Heart left ventricle (tissue), 16 donors: Measurements from ENCODE around the gene HTATSF1. TPM values are rescaled to one million over a fixed set of nuclear protein-coding genes. Genes with fewer than 3 reads are reported as not detected.

Source experiments
- ATAC-seq, 4 donors: fragments of 200-7000 bp; cut with Tn5 transposase; one replicate each; pipeline ENCODE4 v1.9.1; 2020 to 2022; ENCODE audit warnings: moderate library complexity in 4 of 4, mild to moderate bottlenecking in 3 of 4, moderate number of reproducible peaks in 1 of 4
- DNase-seq, 5 donors: peaks; one replicate each; pipeline ENCODE4 v3.0.0-alpha.2; 2020
- H3K27ac ChIP-seq, 12 donors: fragments of 200-600 bp; sonication (generic) in 4 of 12; one replicate each; pipeline versions ENCODE4 v1.5.0 to v1.8.0; 2016 to 2022; ENCODE audit warnings: mild to moderate bottlenecking in 2 of 12
- H3K27me3 ChIP-seq, 9 donors: fragments of 200-600 bp; sonication (generic) in 2 of 9; one replicate each; pipeline versions ENCODE4 v1.5.1 to v1.8.0; 2016 to 2022; ENCODE audit warnings: mild to moderate bottlenecking in 3 of 9
- H3K36me3 ChIP-seq, 9 donors: fragments of 200-600 bp; sonication (generic) in 2 of 9; one replicate each; pipeline versions ENCODE4 v1.5.0 to v1.8.0; 2018 to 2022; ENCODE audit warnings: mild to moderate bottlenecking in 2 of 9
- H3K4me1 ChIP-seq, 12 donors: fragments of 200-600 bp; sonication (generic) in 4 of 12; one replicate each; pipeline versions ENCODE4 v1.5.0 to v1.8.0; 2016 to 2022; ENCODE audit warnings: mild to moderate bottlenecking in 3 of 12
- H3K4me3 ChIP-seq, 12 donors: fragments of 200-600 bp; sonication (generic) in 4 of 12; one replicate each; pipeline versions ENCODE4 v1.5.0 to v1.8.0; 2017 to 2022; ENCODE audit warnings: mild to moderate bottlenecking in 9 of 12, moderate library complexity in 4 of 12
- H3K9me3 ChIP-seq, 12 donors: fragments of 200-600 bp; sonication (generic) in 4 of 12; one replicate each; pipeline versions ENCODE4 v1.5.0 to v1.8.0; 2016 to 2022; ENCODE audit warnings: mild to moderate bottlenecking in 1 of 12
- CTCF ChIP-seq, 12 donors: fragments of 200-600 bp; sonication (generic) in 4 of 12; IDR thresholded peaks; one replicate each; pipeline versions ENCODE4 v1.5.0 to v1.8.0; 2018 to 2022; ENCODE audit warnings: antibody characterized with exemption in 12 of 12, mild to moderate bottlenecking in 5 of 12
- POLR2A ChIP-seq, 2 donors: fragments of 450-650 bp; IDR thresholded peaks; one replicate each; pipeline ENCODE4 v1.6.1; 2017; ENCODE audit warnings: antibody characterized with exemption in 2 of 2, mild to moderate bottlenecking in 2 of 2, moderate library complexity in 2 of 2
- WGBS, 4 donors: extraction: QIAGEN DNeasy Blood & Tissue Kit in 2 of 4; methylation state at CpG; one replicate each; pipeline versions ENCODE4 v1.1.5 to v1.1.7; 2013 to 2018; 5-methylcytosine and 5-hydroxymethylcytosine counted together
- intact Hi-C, 10 donors: fragments of 100-400 bp; cut with DNase I; formaldehyde crosslinking; loops; one replicate each; pipeline versions ENCODE4 v1.11.1 to v1.14.2; 2022
- polyA plus RNA-seq, 2 donors: library from polyadenylated mRNA; stranded (reverse); fragments of 200-250 nt; gene quantifications; one replicate each; pipeline ENCODE4 v1.2.3, GENCODE V29; 2013
- total RNA-seq, 9 donors: library from RNA; depleted of rRNA in 2 of 9; stranded (reverse); fragments of >200 nt in 2 of 9; fragmentation: NEBNext Ultra II Directional in 3 of 9; extraction: Animal tissue kit (Norgen Biotek cat#: 25700) in 3 of 9; gene quantifications; one replicate each; pipeline versions ENCODE4 v1.1.0 to v1.2.4, GENCODE V29; 2016 to 2023
- donor health status: ischemic (EF 13 %, LVEDD 7.1; RV severe dilation, severe dysfunction).
- donor health status: healthy with polysubstance abuse.
- donor health status: DM: no; HTN: yes; CAD: no.
- donor health status: DM: no; HTN: no; CAD: no.
- donor health status: ischemic (EF 25% LVEDD 6.9; RV normal size, moderate dysfunction).
- donor health status: ischemic (EF 25% LVEDD 5.7; RV mildly dilated, moderate dysfunction).
- donor health status: healthy.
- donor health status: DM: yes; HTN: yes; CAD: no.
- donor health status: ischemic (EF 35%, LVEDD 5.7; RV mildly dilated, moderate dysfunction).
- donor health status: nonischemic (EF 11% LVEDD 7.7; RV severe dilation, severe dysfunction).
- donor health status: DM: yes; HTN: yes; CAD: no.
- donor health status: PGD.
- donor health status: ischemic (EF 29% LVEDD 5.4; RV normal size, mild dysfunction).
- donor health status: nonischemic (EF 23%, LVEDD 6.1; RV moderate dilation, normal function).

The HTATSF1 gene
- total and polyA plus RNA-seq, 11 donors, result 49.8 to 83.0 (median 63.2) TPM

DNA sequence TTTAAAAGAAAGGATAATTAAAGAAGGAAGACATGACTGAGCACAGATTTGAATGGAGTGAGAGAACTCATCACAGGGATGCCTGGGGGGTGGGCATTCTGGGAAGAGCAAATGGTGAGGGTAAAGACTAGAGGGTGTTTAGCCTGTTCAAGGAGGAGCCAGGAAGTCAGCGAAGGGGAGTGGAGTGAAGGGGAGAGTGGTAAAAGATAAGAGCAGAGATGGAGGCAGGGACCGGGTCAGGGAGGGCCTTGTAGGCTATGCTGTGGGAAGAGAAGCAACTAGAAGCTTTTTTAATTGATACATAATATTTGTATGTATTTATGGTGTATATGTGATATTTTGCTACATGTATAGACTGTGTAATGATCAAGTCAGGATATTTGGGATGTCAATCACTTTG is 32.4 kb downstream of the HTATSF1 start:
- no peak for DNase-seq
- intact Hi-C loops, result loop anchor here in 3 of 10 donors (10.0 kb wide), 1 partner anchor 45 kb away; no protein-coding TSS in a partner anchor
- H3K27me3 ChIP-seq, result peaks cover 0 to 7% (median 0%) of the 10 kb centered on the region in 9 donors
- ATAC-seq, result no peak
- peaks cover 0 to 17% (median 0%) of the 10 kb centered on the region in 12 donors for H3K4me1 ChIP-seq
- WGBS, 4 donors, result 48 to 64% (median 60%) methylated on average over 2 of the region's 2 CpGs
- TF ChIP-seq POLR2A (IDR thresholded peaks at IDR 0.05) (no peak), CTCF (IDR thresholded peaks at IDR 0.05) (no peak)
- no peaks in the 10 kb centered on the region for H3K36me3 ChIP-seq
- no peak overlapping the region for H3K27ac ChIP-seq
- H3K4me3 ChIP-seq, result no peak overlapping the region
- H3K9me3 ChIP-seq, result no peaks in the 10 kb centered on the region

DNA sequence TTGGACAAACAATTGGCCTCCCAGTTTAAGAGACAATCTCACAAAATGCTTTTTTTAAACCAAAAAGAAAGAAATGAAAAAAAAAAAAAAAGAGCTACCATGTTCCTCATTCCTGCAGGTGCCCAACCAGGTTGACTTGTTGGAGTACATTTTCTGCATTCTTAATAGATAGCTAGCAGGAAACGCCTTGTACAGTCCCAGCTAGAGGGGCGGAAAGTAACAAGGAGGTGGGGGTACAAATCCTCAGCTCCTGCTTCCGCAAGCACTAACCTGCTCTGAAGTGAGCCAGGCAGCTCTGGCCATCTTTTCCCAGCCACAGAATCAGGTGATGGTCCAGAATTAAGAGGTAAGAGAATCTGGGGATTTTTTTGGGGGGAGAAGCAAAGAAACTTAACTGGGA is 34.6 kb downstream of the HTATSF1 start, which contains the start of gene VGLL1:
TSS of gene VGLL1 (plus strand) at position 265 of the 400 bp plus-strand sequence. CDS start 3,806 bp downstream, outside the sequence.
- Histone ChIP-seq H3K27ac (no peak within 1 kb of the TSS), H3K27me3 (peaks cover 0 to 7% (median 0%) of the 10 kb centered on the region in 9 donors), H3K9me3 (no peaks in the 10 kb centered on the region), H3K36me3 (no peaks in the 10 kb centered on the region), H3K4me3 (no peak within 1 kb of the TSS), H3K4me1 (peaks cover 0 to 2% (median 0%) of the 10 kb centered on the region in 12 donors)
- no peak for DNase-seq
- intact Hi-C loops, result no loop called here
- WGBS, 4 donors, result 81 to 88% (median 82%) methylated on average over 3 of the region's 3 CpGs
- TF ChIP-seq POLR2A (IDR thresholded peaks at IDR 0.05) (no peak), CTCF (IDR thresholded peaks at IDR 0.05) (no peak)
- ATAC-seq, result no peak

DNA sequence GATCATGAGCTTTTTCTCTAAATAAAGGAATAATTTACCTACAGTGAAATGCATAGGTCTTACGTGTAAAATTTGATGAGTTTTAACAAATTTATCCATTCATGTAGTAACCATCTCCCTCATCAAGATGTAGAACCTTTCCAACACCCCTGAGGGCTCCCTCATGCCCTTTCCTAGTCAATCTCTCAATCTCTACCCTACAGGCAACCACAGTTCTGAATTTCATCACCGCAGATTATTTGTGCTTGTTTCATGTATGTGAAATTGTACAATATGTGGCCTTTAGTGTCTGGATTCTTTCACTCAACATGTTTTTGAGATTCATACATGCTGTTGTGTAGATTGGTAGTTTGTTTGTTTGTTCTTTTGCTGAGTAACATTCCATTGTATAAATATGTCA is 36.7 kb downstream of the HTATSF1 start:
- Histone ChIP-seq H3K36me3 (no peaks in the 10 kb centered on the region), H3K9me3 (no peaks in the 10 kb centered on the region), H3K4me1 (no peaks in the 10 kb centered on the region), H3K27ac (no peak overlapping the region), H3K27me3 (peaks cover 0 to 8% (median 0%) of the 10 kb centered on the region in 9 donors), H3K4me3 (no peak overlapping the region)
- no peak for TF ChIP-seq POLR2A (IDR thresholded peaks at IDR 0.05)
- TF ChIP-seq CTCF (IDR thresholded peaks at IDR 0.05), result no peak
- ATAC-seq, result no peak
- WGBS, 4 donors, result 81 to 91% (median 85%) methylated on average over 2 of the region's 2 CpGs
- no peak for DNase-seq
- intact Hi-C loops, result no loop called here

- no peaks in the 10 kb centered on the region for H3K4me1 ChIP-seq
- DNase-seq (no peak), ATAC-seq (no peak)
- intact Hi-C loops, result no loop called here
- H3K27me3 ChIP-seq, result peaks cover 0 to 15% (median 0%) of the 10 kb centered on the region in 9 donors
- TF ChIP-seq POLR2A (IDR thresholded peaks at IDR 0.05), result no peak
- TF ChIP-seq CTCF (IDR thresholded peaks at IDR 0.05), result no peak
- no peaks in the 10 kb centered on the region for H3K36me3 ChIP-seq
- no peak overlapping the region for H3K27ac ChIP-seq
- no peak overlapping the region for H3K4me3 ChIP-seq
- no peaks in the 10 kb centered on the region for H3K9me3 ChIP-seq
- WGBS, 4 donors, result 48 to 80% (median 67%) methylated on average over 2 of the region's 2 CpGs
Observed at GRCh38 chrX:136538811-136539210, 41.4 kb downstream of the HTATSF1 start.
